NOMO-1 treated with dmso at 0.1 percent for 144 hours (cell line): ENCODE measurements around the gene DLG5.

Experiments used
- DNase-seq: peaks from one replicate; lab custom pipeline; 2025; ENCODE audit not compliant: unreplicated experiment; lab: John Stamatoyannopoulos, UW

Gene DLG5

GRCh38 chr10:77911535-77912123 lies 14.9 kb downstream of the DLG5 start:
- DNase-seq = no peak

GRCh38 chr10:77910524-77911145 lies 15.9 kb downstream of the DLG5 start:
- DNase-seq = no peak

GRCh38 chr10:77909749-77910375 lies 16.7 kb downstream of the DLG5 start:
- DNase-seq = no peak

- DNase-seq = no peak
These were observed 17.4 kb downstream of the DLG5 start for GRCh38 chr10:77909021-77909748.

- DNase-seq = no peak
These were observed 18.4 kb downstream of the DLG5 start for GRCh38 chr10:77907900-77908717.

GRCh38 chr10:77907462-77907861 lies 19.1 kb downstream of the DLG5 start:
- no peak for DNase-seq

- no peak for DNase-seq
These were observed 19.6 kb downstream of the DLG5 start for GRCh38 chr10:77906951-77907421.

- DNase-seq = no peak
These were observed 20.8 kb downstream of the DLG5 start for GRCh38 chr10:77905781-77906180.

GRCh38 chr10:77905086-77905748 lies 21.3 kb downstream of the DLG5 start:
- no peak for DNase-seq

GRCh38 chr10:77904100-77904840 lies 22.3 kb downstream of the DLG5 start:
- no peak for DNase-seq

GRCh38 chr10:77902159-77902558 lies 24.4 kb downstream of the DLG5 start:
- DNase-seq = no peak

- DNase-seq = no peak
These were observed 24.8 kb downstream of the DLG5 start for GRCh38 chr10:77901743-77902142.

- no peak for DNase-seq
These were observed 26.9 kb downstream of the DLG5 start for GRCh38 chr10:77899690-77900089.

GRCh38 chr10:77899080-77899477 lies 27.5 kb downstream of the DLG5 start:
- DNase-seq = no peak

- DNase-seq = peak; percentile 84
These were observed 28.1 kb downstream of the DLG5 start for GRCh38 chr10:77898323-77899079.

- no peak for DNase-seq
These were observed 30.5 kb downstream of the DLG5 start for GRCh38 chr10:77896058-77896457.

GRCh38 chr10:77894058-77894457 lies 32.5 kb downstream of the DLG5 start:
- no peak for DNase-seq

GRCh38 chr10:77893386-77893785 lies 33.2 kb downstream of the DLG5 start:
- no peak for DNase-seq

- no peak for DNase-seq
These were observed 33.8 kb downstream of the DLG5 start for GRCh38 chr10:77892761-77893160.
